K562 (cell line): ENCODE data around the gene MACROD2. TPM values are rescaled to one million over a fixed set of nuclear protein-coding genes. Genes with fewer than 3 reads are reported as not detected.

Experiments used
- ATAC-seq: fragments of 200-7000 bp; cut with Tn5 transposase; 3 replicates; pipeline ENCODE4 v1.9.1; 2020; ENCODE audit warnings: moderate library complexity
- BruUV-seq: library from RNA; stranded (reverse); fragments of 400-500 nt; replicated peaks from 2 replicates; lab custom pipeline; 2021; lab: Mats Ljungman, UMichigan
- CTCF ChIA-PET: fragments of 300-600 bp; formaldehyde crosslinking; extraction: SDS; loops from one replicate; lab custom pipeline; 2021; ENCODE audit warnings: low intra/inter-chr PET ratio; lab: Yijun Ruan, JAX
- POLR2A ChIA-PET: fragments of 300-600, 350-650 bp; sonication (Branson Sonifier 250); formaldehyde crosslinking; extraction: SDS; loops from one replicate; lab custom pipeline; 2021; ENCODE audit warnings: antibody characterized with exemption, inconsistent platforms; lab: Yijun Ruan, JAX
- DNase-seq, 4 experiments: peaks; one replicate each; pipeline versions ENCODE4 v3.0.0 to v3.0.0-alpha.2; 2011 to 2018; ENCODE audit warnings: low spot score in 3 of 4, mixed read lengths in 3 of 4; ENCODE audit errors: extremely low read depth in 1 of 4
- FAIRE-seq: peaks from 2 replicates; lab custom pipeline; 2011; peaks lifted over from hg19 to GRCh38; lab: Jason Lieb, UNC
- H2AFZ ChIP-seq: 2 replicates; pipeline ENCODE4 v1.6.0; 2011; ENCODE audit warnings: low read depth, low read length, control low read depth, inconsistent platforms
- H3K27ac ChIP-seq: fragments of 200-600 bp; 3 replicates; pipeline ENCODE4 v1.8.0; 2011; ENCODE audit warnings: low read depth, mild to moderate bottlenecking, control low read depth, inconsistent platforms, low read length, moderate library complexity, mixed read lengths; ENCODE audit errors: extremely low read depth
- H3K27me3 ChIP-seq, 2 experiments: fragments of 300-600 bp in 1 of 2; 2 replicates in 1 of 2; 3 replicates in 1 of 2; pipeline versions ENCODE4 v1.6.0 to v1.8.0; 2011; ENCODE audit warnings: inconsistent platforms in 2 of 2, low read length in 2 of 2, mild to moderate bottlenecking in 1 of 2, mixed read lengths in 1 of 2, moderate library complexity in 1 of 2; ENCODE audit not compliant: control insufficient read depth in 2 of 2, insufficient read depth in 2 of 2
- H3K36me3 ChIP-seq: fragments of 300-600 bp; 3 replicates; pipeline ENCODE4 v1.8.0; 2011; ENCODE audit warnings: mild to moderate bottlenecking, low read length, inconsistent platforms; ENCODE audit not compliant: control insufficient read depth, insufficient read depth
- H3K4me1 ChIP-seq, 2 experiments: fragments of 200-600 bp in 1 of 2; replicated peaks in 1 of 2; 2 replicates in 1 of 2; 3 replicates in 1 of 2; pipeline versions ENCODE4 v1.5.1 to v1.8.0; 2011; ENCODE audit warnings: inconsistent platforms in 2 of 2, low read length in 2 of 2, mild to moderate bottlenecking in 1 of 2, mixed read lengths in 1 of 2, moderate library complexity in 1 of 2; ENCODE audit not compliant: control insufficient read depth in 2 of 2, insufficient read depth in 2 of 2
- H3K4me2 ChIP-seq: 2 replicates; pipeline ENCODE4 v1.6.1; 2011; ENCODE audit warnings: low read length, control low read depth, inconsistent platforms, mixed read lengths; ENCODE audit not compliant: insufficient read depth
- H3K4me3 ChIP-seq: fragments of 200-600 bp; sonication (generic), shearing (Covaris generic); 2 replicates; pipeline ENCODE4 v1.5.1; 2016; ENCODE audit warnings: control low read depth, inconsistent platforms
- H3K79me2 ChIP-seq: fragments of 200-600 bp; 3 replicates; pipeline ENCODE4 v1.8.0; 2011; ENCODE audit warnings: low read length, inconsistent platforms; ENCODE audit not compliant: control insufficient read depth, insufficient read depth
- H3K9ac ChIP-seq, 2 experiments: 2 replicates each; pipeline versions ENCODE4 v1.6.0 to v1.6.1; 2011; ENCODE audit warnings: low read depth in 2 of 2, low read length in 2 of 2, control low read depth in 1 of 2, inconsistent platforms in 1 of 2, mild to moderate bottlenecking in 1 of 2, mixed read lengths in 1 of 2; ENCODE audit not compliant: insufficient read depth in 1 of 2
- H3K9me1 ChIP-seq: one replicate; pipeline ENCODE4 v1.6.0; 2011; ENCODE audit warnings: inconsistent platforms, mild to moderate bottlenecking, low read length, moderate library complexity; ENCODE audit not compliant: control insufficient read depth, insufficient read depth
- H3K9me3 ChIP-seq: replicated peaks from 2 replicates; pipeline ENCODE4 v1.5.1; 2011; ENCODE audit warnings: low read depth, low read length, inconsistent platforms; ENCODE audit not compliant: control insufficient read depth, insufficient read depth
- H4K20me1 ChIP-seq: replicated peaks from 2 replicates; pipeline ENCODE4 v1.6.1; 2011; ENCODE audit warnings: low read length, inconsistent platforms, mixed read lengths; ENCODE audit not compliant: control insufficient read depth, insufficient read depth
- CREB3L1 ChIP-seq: fragments of 450-650 bp; IDR thresholded peaks from 2 replicates; pipeline ENCODE4 v1.6.1; 2014; ENCODE audit warnings: low read depth, mild to moderate bottlenecking, moderate library complexity, borderline replicate concordance
- FOXK2 ChIP-seq, 2 experiments: fragments of 450-650 bp; IDR thresholded peaks in 1 of 2; conservative IDR thresholded peaks in 1 of 2; 2 replicates each; pipeline ENCODE4 v1.6.1; 2016; ENCODE audit warnings: low read depth in 2 of 2, mild to moderate bottlenecking in 1 of 2
- KDM5B ChIP-seq: fragments of 200-600 bp; sonication (generic); IDR thresholded peaks from 2 replicates; pipeline ENCODE4 v1.6.1; 2012; ENCODE audit warnings: low read depth, mild to moderate bottlenecking, moderate library complexity, low read length, control low read depth, inconsistent platforms; ENCODE audit not compliant: insufficient replicate concordance
- NR1H2 ChIP-seq: sonication (generic); formaldehyde crosslinking; IDR thresholded peaks from 2 replicates; pipeline ENCODE4 v1.4.0; 2020; ENCODE audit warnings: mild to moderate bottlenecking, missing genetic modification reagents
- SMARCA4 ChIP-seq: fragments of 450-650 bp; IDR thresholded peaks from 2 replicates; pipeline ENCODE4 v1.6.1; 2016
- VEZF1 ChIP-seq: fragments of 200-800 bp; sonication (Bioruptor generic); IDR thresholded peaks from 2 replicates; pipeline ENCODE4 v1.6.1; 2017; ENCODE audit warnings: missing genetic modification characterization, missing compliant biosample characterization
- ZC3H8 ChIP-seq: fragments of 450-650 bp; IDR thresholded peaks from 2 replicates; pipeline ENCODE4 v1.6.1; 2017
- ZNF24 ChIP-seq: fragments of 450-650 bp; IDR thresholded peaks from 2 replicates; pipeline ENCODE4 v1.6.1; 2016
- WGBS: fragments of 100-300 bp; shearing (Covaris generic); methylation state at CpG from one replicate; pipeline ENCODE4 v1.1.6; 2016; ENCODE audit warnings: low coverage, mixed read lengths; ENCODE audit not compliant: insufficient coverage; ENCODE audit errors: missing lambda C conversion rate; 5-methylcytosine and 5-hydroxymethylcytosine counted together
- in situ Hi-C: fragments of 300-500 bp; cut with MboI; formaldehyde crosslinking; loops from 4 replicates; pipeline ENCODE4 v1.15.0; 2018; ENCODE audit warnings: inconsistent platforms, mixed read lengths
- intact Hi-C: fragments of 100-400 bp; cut with micrococcal nuclease; formaldehyde crosslinking; loops from 2 replicates; pipeline ENCODE4 v1.14.2; 2022
- polyA plus RNA-seq, 8 experiments: library from polyadenylated mRNA; depleted of rRNA in 4 of 8; stranded (reverse) in 5 of 8; unstranded in 3 of 8; fragments of >200 nt; fragmentation: Nextera tagmentation in 2 of 8; fragmentation: Illumina TruSeq in 1 of 8; extraction: Ambion mirVana in 2 of 8; extraction: Trizol in 1 of 8; gene quantifications; 2 replicates each; pipeline versions ENCODE4 v1.2.1 to v1.2.3, GENCODE V29; 2011 to 2014; ENCODE audit warnings: inconsistent platforms in 1 of 8, missing spikeins in 1 of 8
- total RNA-seq, 7 experiments: library from RNA; depleted of rRNA in 6 of 7; stranded (reverse); fragments of >200 nt in 6 of 7; fragmentation: Illumina TruSeq in 2 of 7; extraction: Trizol in 2 of 7; gene quantifications; 2 replicates each; pipeline versions ENCODE4 v1.2.1 to v1.2.3, GENCODE V29; 2011 to 2021; ENCODE audit warnings: low replicate concordance in 1 of 7

MACROD2 gene
- total and polyA plus RNA-seq, 9 of the 15 experiments (the other 6 are each of a cell fraction or from before 2014, with no cell fraction given): not detected

- no TSS peak for BruUV-seq
- ChIA-PET POLR2A (no interaction called here), CTCF (no interaction called here)
- Histone ChIP-seq H3K9me1 (no peaks in the 10 kb centered on the region), H3K4me2 (no peak overlapping the region), H3K36me3 (no peaks in the 10 kb centered on the region), H3K27ac (no peak overlapping the region), H4K20me1 (no peaks in the 10 kb centered on the region), H3K9me3 (no peaks in the 10 kb centered on the region), H3K27me3 (no peaks in the 10 kb centered on the region), H2AFZ (no peak overlapping the region), H3K9ac (no peak overlapping the region), H3K4me3 (no peak overlapping the region), H3K79me2 (no peaks in the 10 kb centered on the region), H3K4me1 (no peaks in the 10 kb centered on the region)
- intact Hi-C loops (no loop called here), in situ Hi-C loops (no loop called here)
- TF ChIP-seq SMARCA4 (no peak), CREB3L1 (no peak), ZC3H8 (no peak), KDM5B (no peak), NR1H2 (CRISPR knock-in tag) (no peak), ZNF24 (no peak), FOXK2 (conservative IDR thresholded peaks at IDR 0.05 in 1 of 2, IDR thresholded peaks at IDR 0.05 in 1 of 2; ENCODE audit: low read depth in 2 of 2) (no peak), VEZF1 (CRISPR knock-in tag) (no peak)
- DNase-seq (no peak), ATAC-seq (no peak), FAIRE-seq (no peak)
- WGBS: 13% methylated on average over 2 of the region's 2 CpGs
Measured at GRCh38 chr20:14709439-14709838, 714.1 kb downstream of the MACROD2 start.
